Neutrophil (primary cell): ENCODE data around the gene KISS1.

Source experiments
- H3K27ac ChIP-seq: fragments of 200-600 bp; sonication (generic); 2 replicates; pipeline ENCODE4 v1.5.1; 2016; ENCODE audit warnings: mild to moderate bottlenecking, moderate library complexity
- H3K27me3 ChIP-seq: fragments of 200-600 bp; sonication (generic); 2 replicates; pipeline ENCODE4 v1.6.0; 2016; ENCODE audit warnings: mild to moderate bottlenecking
- H3K36me3 ChIP-seq: fragments of 200-600 bp; sonication (generic); 2 replicates; pipeline ENCODE4 v1.5.1; 2017
- H3K4me1 ChIP-seq, 2 experiments: fragments of 200-600 bp in 1 of 2; sonication (generic) in 1 of 2; 1 replicate in 1 of 2; 2 replicates in 1 of 2; pipeline versions ENCODE4 v1.5.1 to v1.6.1; 2013 to 2016; ENCODE audit warnings: low read depth in 1 of 2, low read length in 1 of 2, mild to moderate bottlenecking in 1 of 2, moderate library complexity in 1 of 2; ENCODE audit not compliant: control insufficient read depth in 1 of 2, insufficient read depth in 1 of 2
- H3K4me3 ChIP-seq, 2 experiments: fragments of 200-600 bp in 1 of 2; sonication (generic) in 1 of 2; 1 replicate in 1 of 2; 2 replicates in 1 of 2; pipeline ENCODE4 v1.5.1; 2013 to 2016; ENCODE audit warnings: low read depth in 1 of 2, low read length in 1 of 2, mild to moderate bottlenecking in 1 of 2, moderate library complexity in 1 of 2
- H3K9me3 ChIP-seq: fragments of 200-600 bp; sonication (generic); 2 replicates; pipeline ENCODE4 v1.5.1; 2016
- CTCF ChIP-seq: fragments of 200-600 bp; sonication (generic); IDR thresholded peaks from 2 replicates; pipeline ENCODE4 v1.5.1; 2016; ENCODE audit warnings: antibody characterized with exemption

The KISS1 gene

GRCh38 chr1:204177133-204177532 is 19.2 kb downstream of the KISS1 start:
- Histone ChIP-seq H3K27ac (no peak overlapping the region), H3K9me3 (no peaks in the 10 kb centered on the region), H3K4me1 (no peaks in the 10 kb centered on the region), H3K36me3 (no peaks in the 10 kb centered on the region), H3K27me3 (peaks cover 48% of the 10 kb centered on the region), H3K4me3 (no peak overlapping the region)
- no peak for TF ChIP-seq CTCF

- no peak for TF ChIP-seq CTCF
- Histone ChIP-seq H3K27me3 (peaks cover 48% of the 10 kb centered on the region), H3K27ac (no peak overlapping the region), H3K36me3 (no peaks in the 10 kb centered on the region), H3K9me3 (no peaks in the 10 kb centered on the region), H3K4me1 (no peaks in the 10 kb centered on the region), H3K4me3 (no peak overlapping the region)
These were observed 20.2 kb downstream of the KISS1 start for GRCh38 chr1:204176049-204176448.

- Histone ChIP-seq H3K4me1 (no peaks in the 10 kb centered on the region), H3K36me3 (no peaks in the 10 kb centered on the region), H3K27ac (no peak overlapping the region), H3K27me3 (peaks cover 48% of the 10 kb centered on the region), H3K4me3 (no peak overlapping the region), H3K9me3 (peaks cover 6% of the 10 kb centered on the region)
- no peak for TF ChIP-seq CTCF
These were observed 21.3 kb downstream of the KISS1 start for GRCh38 chr1:204174958-204175357.

- Histone ChIP-seq H3K27me3 (peaks cover 26% of the 10 kb centered on the region), H3K27ac (no peak overlapping the region), H3K4me3 (no peak overlapping the region), H3K4me1 (no peaks in the 10 kb centered on the region), H3K9me3 (peaks cover 22% of the 10 kb centered on the region), H3K36me3 (no peaks in the 10 kb centered on the region)
- TF ChIP-seq CTCF = no peak
These were observed 23.8 kb downstream of the KISS1 start for GRCh38 chr1:204172404-204173029.

- no peaks in the 10 kb centered on the region for H3K4me1 ChIP-seq
- H3K4me3 ChIP-seq = no peak overlapping the region
- H3K36me3 ChIP-seq = no peaks in the 10 kb centered on the region
- peaks cover 25% of the 10 kb centered on the region for H3K27me3 ChIP-seq
- H3K27ac ChIP-seq = no peak overlapping the region
- TF ChIP-seq CTCF = no peak
- peaks cover 22% of the 10 kb centered on the region for H3K9me3 ChIP-seq
These were observed 24.5 kb downstream of the KISS1 start for GRCh38 chr1:204171751-204172178.
